H1 (cell line): ENCODE results near the gene BBS9. TPM values are rescaled to one million over a fixed set of nuclear protein-coding genes. Genes with fewer than 3 reads are reported as not detected.

ENCODE experiments used
- CTCF ChIA-PET: fragments of 300-600 bp; sonication (Branson Sonifier 250); formaldehyde crosslinking; loops from one replicate; lab custom pipeline; 2021; ENCODE audit not compliant: partially characterized antibody; lab: Charles Lee
- POLR2A ChIA-PET: fragments of 300-600 bp; sonication (Branson Sonifier 250); formaldehyde crosslinking; loops from one replicate; lab custom pipeline; 2021; ENCODE audit warnings: inconsistent platforms; ENCODE audit not compliant: partially characterized antibody; lab: Charles Lee
- DNase-seq, 2 experiments: peaks; one replicate each; pipeline versions ENCODE4 v3.0.0 to v3.0.0-alpha.2; 2010 to 2022; ENCODE audit warnings: low spot score in 2 of 2, low read depth in 1 of 2, mixed read lengths in 1 of 2
- FAIRE-seq: peaks from 2 replicates; lab custom pipeline; 2011; peaks lifted over from hg19 to GRCh38; lab: Jason Lieb, UNC
- H2AFZ ChIP-seq: 2 replicates; pipeline ENCODE4 v1.8.1; 2012; ENCODE audit warnings: low read length, inconsistent platforms
- H2AK5ac ChIP-seq: 2 replicates; pipeline ENCODE4 v1.6.1; 2013; ENCODE audit warnings: low read depth, low read length
- H2BK120ac ChIP-seq: replicated peaks from 2 replicates; pipeline ENCODE3; 2013; ENCODE audit warnings: low read depth, low read length, inconsistent platforms
- H2BK12ac ChIP-seq: 2 replicates; pipeline ENCODE4 v1.6.1; 2013; ENCODE audit warnings: low read depth, low read length
- H2BK15ac ChIP-seq: 2 replicates; pipeline ENCODE4 v1.6.1; 2013; ENCODE audit warnings: low read length
- H2BK20ac ChIP-seq: 2 replicates; pipeline ENCODE4 v1.6.1; 2013; ENCODE audit warnings: low read length
- H2BK5ac ChIP-seq: 2 replicates; pipeline ENCODE4 v1.6.1; 2013; ENCODE audit warnings: low read depth, low read length
- H3K14ac ChIP-seq: 2 replicates; pipeline ENCODE4 v1.6.1; 2013; ENCODE audit warnings: inconsistent platforms; ENCODE audit not compliant: insufficient read length
- H3K18ac ChIP-seq: 2 replicates; pipeline ENCODE4 v1.6.1; 2013; ENCODE audit warnings: low read length; ENCODE audit errors: extremely low read depth
- H3K23ac ChIP-seq: 2 replicates; pipeline ENCODE4 v1.6.1; 2013; ENCODE audit warnings: inconsistent platforms; ENCODE audit not compliant: insufficient read length
- H3K23me2 ChIP-seq: 2 replicates; pipeline ENCODE4 v1.6.1; 2013; ENCODE audit warnings: low read depth, low read length
- H3K27ac ChIP-seq: 2 replicates; pipeline ENCODE4 v1.6.1; 2011; ENCODE audit warnings: low read depth, low read length, inconsistent platforms
- H3K27me3 ChIP-seq, 4 experiments: replicated peaks in 1 of 4; 1 replicate in 1 of 4; 2 replicates in 3 of 4; pipeline versions ENCODE4 v1.6.1 to v1.8.1; 2011 to 2013; ENCODE audit warnings: low read length in 3 of 4, mild to moderate bottlenecking in 3 of 4, inconsistent platforms in 2 of 4, mixed read lengths in 2 of 4, moderate library complexity in 1 of 4; ENCODE audit not compliant: control insufficient read depth in 3 of 4, insufficient read depth in 3 of 4; ENCODE audit errors: extremely low read depth in 1 of 4
- H3K36me3 ChIP-seq, 4 experiments: 2 replicates each; pipeline versions ENCODE4 v1.6.1 to v1.8.1; 2011 to 2013; ENCODE audit warnings: mild to moderate bottlenecking in 4 of 4, low read length in 3 of 4, moderate library complexity in 2 of 4, control low read depth in 1 of 4, inconsistent platforms in 1 of 4; ENCODE audit not compliant: insufficient read depth in 4 of 4, control insufficient read depth in 2 of 4
- H3K4ac ChIP-seq: replicated peaks from 2 replicates; pipeline ENCODE3; 2013; ENCODE audit warnings: low read length, low read depth, mixed read lengths, inconsistent platforms; ENCODE audit not compliant: insufficient read length
- H3K4me1 ChIP-seq, 4 experiments: replicated peaks in 1 of 4; 1 replicate in 1 of 4; 2 replicates in 3 of 4; pipeline versions ENCODE4 v1.6.1 to v1.8.1; 2011 to 2013; ENCODE audit warnings: low read length in 3 of 4, inconsistent platforms in 2 of 4, mixed read lengths in 1 of 4; ENCODE audit not compliant: insufficient read depth in 4 of 4, control insufficient read depth in 3 of 4
- H3K4me2 ChIP-seq, 2 experiments: 2 replicates each; pipeline versions ENCODE4 v1.6.1 to v1.8.1; 2011 to 2013; ENCODE audit warnings: low read depth in 2 of 2, low read length in 2 of 2, control low read depth in 1 of 2, inconsistent platforms in 1 of 2, mild to moderate bottlenecking in 1 of 2; ENCODE audit not compliant: insufficient read depth in 1 of 2
- H3K4me3 ChIP-seq, 4 experiments: fragments of 200-600, 300-600 bp in 1 of 4; sonication (generic), shearing (Covaris generic), sonication (Bioruptor Twin) in 1 of 4; 2 replicates each; pipeline versions ENCODE4 v1.5.1 to v1.8.1; 2011 to 2016; ENCODE audit warnings: low read length in 4 of 4, low read depth in 3 of 4, control low read depth in 2 of 4, inconsistent platforms in 2 of 4, mild to moderate bottlenecking in 2 of 4, mixed read lengths in 1 of 4, moderate library complexity in 1 of 4; ENCODE audit not compliant: insufficient read depth in 2 of 4; ENCODE audit errors: extremely low read depth in 1 of 4
- H3K56ac ChIP-seq: replicated peaks from 2 replicates; pipeline ENCODE3; 2013; ENCODE audit warnings: low read depth, mild to moderate bottlenecking, mixed read lengths, low read length, inconsistent platforms; ENCODE audit not compliant: insufficient read length
- H3K79me1 ChIP-seq: 2 replicates; pipeline ENCODE4 v1.6.1; 2013; ENCODE audit warnings: low read depth, low read length, control low read depth
- H3K79me2 ChIP-seq, 2 experiments: 2 replicates each; pipeline versions ENCODE4 v1.6.1 to v1.8.1; 2012 to 2013; ENCODE audit warnings: low read length in 2 of 2, mild to moderate bottlenecking in 2 of 2, inconsistent platforms in 1 of 2; ENCODE audit not compliant: insufficient read depth in 2 of 2, control insufficient read depth in 1 of 2
- H3K9ac ChIP-seq, 4 experiments: replicated peaks in 1 of 4; 1 replicate in 1 of 4; 2 replicates in 3 of 4; pipeline versions ENCODE4 v1.6.1 to v1.8.1; 2011 to 2013; ENCODE audit warnings: low read depth in 3 of 4, low read length in 3 of 4, control low read depth in 2 of 4, mild to moderate bottlenecking in 2 of 4, moderate library complexity in 2 of 4, inconsistent platforms in 1 of 4; ENCODE audit errors: extremely low read depth in 1 of 4
- H3K9me3 ChIP-seq, 2 experiments: 2 replicates each; pipeline versions ENCODE4 v1.6.1 to v1.8.1; 2012 to 2013; ENCODE audit warnings: mild to moderate bottlenecking in 2 of 2, moderate library complexity in 2 of 2, control low read depth in 1 of 2, inconsistent platforms in 1 of 2, low read depth in 1 of 2, low read length in 1 of 2, mixed read lengths in 1 of 2; ENCODE audit not compliant: insufficient read depth in 2 of 2
- H4K20me1 ChIP-seq, 2 experiments: replicated peaks in 1 of 2; 2 replicates each; pipeline versions ENCODE3 to v1.8.1; 2011 to 2013; ENCODE audit warnings: inconsistent platforms in 2 of 2, low read length in 2 of 2, mild to moderate bottlenecking in 1 of 2; ENCODE audit not compliant: insufficient read depth in 2 of 2, control insufficient read depth in 1 of 2
- H4K5ac ChIP-seq: 2 replicates; pipeline ENCODE4 v1.6.1; 2013; ENCODE audit warnings: low read length, low read depth, mixed read lengths, inconsistent platforms; ENCODE audit not compliant: insufficient read length
- H4K8ac ChIP-seq: 2 replicates; pipeline ENCODE4 v1.8.0; 2013; ENCODE audit warnings: mild to moderate bottlenecking, moderate library complexity, low read length, inconsistent platforms; ENCODE audit not compliant: insufficient read depth; ENCODE audit errors: extremely low read depth
- H4K91ac ChIP-seq: replicated peaks from 2 replicates; pipeline ENCODE3; 2013; ENCODE audit warnings: low read length, mixed read lengths, inconsistent platforms; ENCODE audit not compliant: insufficient read length
- ASH2L ChIP-seq: fragments of 200-600, 300-600 bp; sonication (generic); IDR thresholded peaks from one replicate; pipeline ENCODE4 v1.7.1; 2017; ENCODE audit warnings: low read length
- CBX5 ChIP-seq: fragments of 300-800, 300-1000 bp; sonication (generic); IDR thresholded peaks from 2 replicates; pipeline ENCODE4 v1.7.1; 2016; ENCODE audit warnings: antibody characterized with exemption, low read length, low read depth
- CHD2 ChIP-seq: IDR thresholded peaks from 2 replicates; pipeline ENCODE4 v1.6.1; 2012; ENCODE audit warnings: low read length, improper control_type of control experiment
- E2F6 ChIP-seq: IDR thresholded peaks from 2 replicates; pipeline ENCODE4 v1.6.1; 2012; ENCODE audit warnings: inconsistent platforms
- FOSL1 ChIP-seq: IDR thresholded peaks from 2 replicates; pipeline ENCODE4 v1.6.1; 2011; ENCODE audit warnings: mild to moderate bottlenecking, low read depth, low read length, moderate library complexity; ENCODE audit not compliant: insufficient read depth
- GTF2F1 ChIP-seq: IDR thresholded peaks from 2 replicates; pipeline ENCODE4 v1.6.1; 2012; ENCODE audit warnings: low read depth, low read length, improper control_type of control experiment, borderline replicate concordance
- KDM4A ChIP-seq: IDR thresholded peaks from one replicate; pipeline ENCODE4 v1.7.1; 2012; ENCODE audit warnings: low read depth, mild to moderate bottlenecking, moderate library complexity, low read length, inconsistent platforms; ENCODE audit not compliant: severe bottlenecking
- RFX5 ChIP-seq: IDR thresholded peaks from 2 replicates; pipeline ENCODE4 v1.6.1; 2011; ENCODE audit warnings: low read depth, low read length, improper control_type of control experiment, borderline replicate concordance
- SIRT6 ChIP-seq: IDR thresholded peaks from one replicate; pipeline ENCODE4 v1.7.1; 2012; ENCODE audit warnings: low read length, inconsistent platforms
- SRF ChIP-seq: IDR thresholded peaks from 2 replicates; pipeline ENCODE4 v1.6.1; 2011; ENCODE audit warnings: mild to moderate bottlenecking, low read depth, low read length, moderate library complexity
- TBP ChIP-seq: IDR thresholded peaks from 2 replicates; pipeline ENCODE4 v1.6.1; 2011; ENCODE audit warnings: low read depth, low read length, improper control_type of control experiment
- TEAD4 ChIP-seq: IDR thresholded peaks from 2 replicates; pipeline ENCODE4 v1.6.1; 2012; ENCODE audit warnings: low read depth, low read length, inconsistent platforms, mixed read lengths
- WGBS, 2 experiments: shearing (Covaris generic) in 1 of 2; methylation state at CpG; one replicate each; pipeline versions ENCODE4 v1.1.6 to v1.1.7; 2013 to 2015; ENCODE audit warnings: low lambda C conversion rate in 2 of 2, mixed read lengths in 2 of 2, inconsistent platforms in 1 of 2, low coverage in 1 of 2, missing lambda C conversion rate in 1 of 2; ENCODE audit not compliant: insufficient replicate concordance in 2 of 2, insufficient coverage in 1 of 2, insufficient read length in 1 of 2; ENCODE audit errors: extremely low coverage in 1 of 2, missing lambda C conversion rate in 1 of 2; 5-methylcytosine and 5-hydroxymethylcytosine counted together
- polyA plus RNA-seq, 7 experiments: library from polyadenylated mRNA; depleted of rRNA in 3 of 7; stranded (reverse) in 5 of 7; unstranded in 2 of 7; fragments of >200 nt in 5 of 7; fragments of 200-250 nt in 2 of 7; gene quantifications; 1 replicate in 5 of 7; 2 replicates in 1 of 7; 4 replicates in 1 of 7; pipeline versions ENCODE4 v1.2.1 to v1.2.3, GENCODE V29; 2011 to 2013; ENCODE audit warnings: missing spikeins in 2 of 7, mixed read lengths in 2 of 7
- total RNA-seq: library from RNA; stranded (reverse); fragmentation: NEBNext Ultra II Directional; extraction: Animal tissue kit (Norgen Biotek cat#: 25700); gene quantifications from 2 replicates; pipeline ENCODE4 v1.2.1, GENCODE V29; 2021
- TF ChIP-seq, protein P1 (sequence below): IDR thresholded peaks from 2 replicates; pipeline ENCODE4 v1.6.1; 2011; ENCODE audit warnings: low read depth, mild to moderate bottlenecking, low read length; ENCODE audit not compliant: insufficient read depth
- TF ChIP-seq, protein P2 (sequence below): IDR thresholded peaks from 2 replicates; pipeline ENCODE4 v1.6.1; 2012; ENCODE audit warnings: inconsistent platforms

The BBS9 gene
- total and polyA plus RNA-seq, 2 of the 8 experiments (the other 6 are each of a cell fraction or from before 2014, with no cell fraction given) = 22.3 to 37.0 TPM

- no peak for FAIRE-seq
- no peak overlapping the region for H3K9ac ChIP-seq
- 75% methylated on average over 2 of the region's 2 CpGs; no CpG with 5 or more reads in 1 of the 2 experiments for WGBS, 2 experiments
- H4K8ac ChIP-seq = no peak overlapping the region
- no peak overlapping the region for H2BK12ac ChIP-seq
- ChIA-PET CTCF (no interaction called here), POLR2A (no interaction called here)
- no peak overlapping the region for H3K4me2 ChIP-seq
- no peak overlapping the region for H3K18ac ChIP-seq
- H3K4me1 ChIP-seq = peaks cover 0 to 8% (median 0%) of the 10 kb centered on the region in 4 experiments; a peak in 1 of 7 replicates
- H2AK5ac ChIP-seq = no peak overlapping the region
- no peaks in the 10 kb centered on the region for H3K79me2 ChIP-seq
- no peak overlapping the region for H3K14ac ChIP-seq
- DNase-seq = no peak
- H2AFZ ChIP-seq = no peak overlapping the region
- H3K4ac ChIP-seq = no peak overlapping the region
- no peaks in the 10 kb centered on the region for H3K9me3 ChIP-seq
- H3K79me1 ChIP-seq = no peaks in the 10 kb centered on the region
- no peak overlapping the region for H2BK15ac ChIP-seq
- H4K20me1 ChIP-seq = no peaks in the 10 kb centered on the region
- no peak for TF ChIP-seq CHD2
- no peak for TF ChIP-seq GTF2F1
- TF ChIP-seq TBP = no peak
- no peak for TF ChIP-seq CBX5
- no peak for TF ChIP-seq FOSL1
- no peak for TF ChIP-seq RFX5
- TF ChIP-seq, protein P1, sequence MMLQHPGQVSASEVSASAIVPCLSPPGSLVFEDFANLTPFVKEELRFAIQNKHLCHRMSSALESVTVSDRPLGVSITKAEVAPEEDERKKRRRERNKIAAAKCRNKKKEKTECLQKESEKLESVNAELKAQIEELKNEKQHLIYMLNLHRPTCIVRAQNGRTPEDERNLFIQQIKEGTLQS = no peak
- no peak for TF ChIP-seq ASH2L
- TF ChIP-seq SRF = no peak
- TF ChIP-seq, protein P2, sequence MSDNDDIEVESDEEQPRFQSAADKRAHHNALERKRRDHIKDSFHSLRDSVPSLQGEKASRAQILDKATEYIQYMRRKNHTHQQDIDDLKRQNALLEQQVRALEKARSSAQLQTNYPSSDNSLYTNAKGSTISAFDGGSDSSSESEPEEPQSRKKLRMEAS = no peak
- TF ChIP-seq KDM4A = no peak
- TF ChIP-seq TEAD4 = no peak
- TF ChIP-seq E2F6 = no peak
- no peak for TF ChIP-seq SIRT6
- no peak overlapping the region for H3K56ac ChIP-seq
- H3K4me3 ChIP-seq = no peak overlapping the region
- H3K23me2 ChIP-seq = no peaks in the 10 kb centered on the region
- H2BK5ac ChIP-seq = no peak overlapping the region
- no peak overlapping the region for H3K23ac ChIP-seq
- no peak overlapping the region for H2BK20ac ChIP-seq
- H4K91ac ChIP-seq = no peak overlapping the region
- no peaks in the 10 kb centered on the region for H3K27me3 ChIP-seq
- no peak overlapping the region for H4K5ac ChIP-seq
- H3K36me3 ChIP-seq = no peaks in the 10 kb centered on the region
- no peak overlapping the region for H2BK120ac ChIP-seq
- H3K27ac ChIP-seq = no peak overlapping the region
Measured at GRCh38 chr7:33212144-33212543, 82.8 kb downstream of the BBS9 start.
